Hepatocyte (in vitro differentiated cells): ENCODE results near the gene ATP5PD.

Experiments
- CTCF ChIP-seq: fragments of 200-600 bp; sonication (generic); IDR thresholded peaks from 2 replicates; pipeline ENCODE4 v1.5.1; 2016; ENCODE audit warnings: antibody characterized with exemption, mild to moderate bottlenecking; ENCODE audit not compliant: poor library complexity
- EZH2 ChIP-seq: fragments of 200-600 bp; sonication (generic); IDR thresholded peaks from 2 replicates; pipeline ENCODE4 v1.6.1; 2016; ENCODE audit warnings: antibody characterized with exemption, mild to moderate bottlenecking, borderline replicate concordance
- EZH2phosphoT487 ChIP-seq: fragments of 200-600 bp; sonication (generic); IDR thresholded peaks from one replicate; pipeline ENCODE4 v1.6.1; 2018; ENCODE audit warnings: antibody characterized with exemption, mild to moderate bottlenecking, low read depth, moderate library complexity; ENCODE audit not compliant: unreplicated experiment, severe bottlenecking

GRCh38 chr17:75059369-75060345, 12.9 kb upstream of the ATP5PD start:
- peak; percentile 61 for TF ChIP-seq CTCF
- TF ChIP-seq EZH2phosphoT487 = no peak
- no peak for TF ChIP-seq EZH2
